K562 (cell line): Measurements from ENCODE around the gene YES1. TPM values are rescaled to one million over a fixed set of nuclear protein-coding genes. Genes with fewer than 3 reads are reported as not detected.

Experiments
- CBX8 ChIP-seq: fragments of 200-600 bp; sonication (generic); IDR thresholded peaks from 2 replicates; pipeline ENCODE4 v1.6.1; 2012; ENCODE audit warnings: borderline replicate concordance, mixed run types, low read depth, mild to moderate bottlenecking, moderate library complexity, mixed read lengths, low read length, control low read depth, inconsistent platforms; ENCODE audit not compliant: poor library complexity, severe bottlenecking; ENCODE audit errors: extremely low read depth
- CREB5 ChIP-seq: fragments of 250-450 bp; sonication (Bioruptor Pico); IDR thresholded peaks from 2 replicates; pipeline ENCODE4 v1.5.0; 2020; ENCODE audit warnings: mild to moderate bottlenecking
- PML ChIP-seq: IDR thresholded peaks from 2 replicates; pipeline ENCODE4 v1.6.1; 2012; ENCODE audit warnings: low read length, inconsistent platforms
- POLR2A ChIP-seq: fragments of 450-650 bp; conservative IDR thresholded peaks from 2 replicates; pipeline ENCODE4 v1.6.1; 2016
- RB1 ChIP-seq: fragments of 450-650 bp; IDR thresholded peaks from 2 replicates; pipeline ENCODE4 v1.6.1; 2017; ENCODE audit warnings: low read depth, mild to moderate bottlenecking
- RERE ChIP-seq: sonication (generic); formaldehyde crosslinking; IDR thresholded peaks from 2 replicates; pipeline ENCODE4 v1.8.0; 2023; ENCODE audit warnings: missing genetic modification reagents, mild to moderate bottlenecking, borderline replicate concordance
- SMAD4 ChIP-seq: fragments of 250-450 bp; sonication (Bioruptor Pico); conservative IDR thresholded peaks from 2 replicates; pipeline ENCODE4 v1.8.0; 2021; ENCODE audit warnings: inconsistent platforms, mild to moderate bottlenecking, moderate library complexity
- SPI1 ChIP-seq: IDR thresholded peaks from 2 replicates; pipeline ENCODE4 v1.6.1; 2011; ENCODE audit warnings: low read depth, low read length, control low read depth, borderline replicate concordance
- STAT5A ChIP-seq: IDR thresholded peaks from 2 replicates; pipeline ENCODE4 v1.6.1; 2012; ENCODE audit warnings: low read length, inconsistent platforms, borderline replicate concordance
- TFAM ChIP-seq: fragments of 250-450 bp; sonication (Bioruptor Pico); conservative IDR thresholded peaks from 2 replicates; pipeline ENCODE4 v1.5.0; 2021; ENCODE audit warnings: mild to moderate bottlenecking, moderate library complexity
- ZFP30 ChIP-seq: fragments of 250-450 bp; sonication (Bioruptor Pico); IDR thresholded peaks from 2 replicates; pipeline ENCODE4 v1.8.0; 2022; ENCODE audit warnings: moderate library complexity, mild to moderate bottlenecking, inconsistent platforms, borderline replicate concordance
- polyA plus RNA-seq, 8 experiments: library from polyadenylated mRNA; depleted of rRNA in 4 of 8; stranded (reverse) in 5 of 8; unstranded in 3 of 8; fragments of >200 nt; fragmentation: Nextera tagmentation in 2 of 8; fragmentation: Illumina TruSeq in 1 of 8; extraction: Ambion mirVana in 2 of 8; extraction: Trizol in 1 of 8; gene quantifications; 2 replicates each; pipeline versions ENCODE4 v1.2.1 to v1.2.3, GENCODE V29; 2011 to 2014; ENCODE audit warnings: inconsistent platforms in 1 of 8, missing spikeins in 1 of 8
- total RNA-seq, 7 experiments: library from RNA; depleted of rRNA in 6 of 7; stranded (reverse); fragments of >200 nt in 6 of 7; fragmentation: Illumina TruSeq in 2 of 7; extraction: Trizol in 2 of 7; gene quantifications; 2 replicates each; pipeline versions ENCODE4 v1.2.1 to v1.2.3, GENCODE V29; 2011 to 2021; ENCODE audit warnings: low replicate concordance in 1 of 7
- TF ChIP-seq, protein P1 (sequence below): fragments of 250-450 bp; sonication (Bioruptor Pico); IDR thresholded peaks from 2 replicates; pipeline ENCODE4 v1.5.0; 2020; ENCODE audit warnings: mild to moderate bottlenecking, borderline replicate concordance
- TF ChIP-seq, protein P2 (sequence below): sonication (generic); formaldehyde crosslinking; IDR thresholded peaks from 2 replicates; pipeline ENCODE4 v1.8.1; 2023; ENCODE audit warnings: mild to moderate bottlenecking, missing genetic modification reagents
- TF ChIP-seq, protein P3 (sequence below): fragments of 250-450 bp; sonication (Bioruptor Pico); IDR thresholded peaks from 2 replicates; pipeline ENCODE4 v1.8.0; 2021; ENCODE audit warnings: mild to moderate bottlenecking, moderate library complexity

The YES1 gene
- total and polyA plus RNA-seq, 9 of the 15 experiments (the other 6 are each of a cell fraction or from before 2014, with no cell fraction given) = 37.2 to 115 (median 77.7) TPM

GRCh38 chr18:773980-774624 lies 37.9 kb downstream of the YES1 start (continued):
- TF ChIP-seq, protein P1, sequence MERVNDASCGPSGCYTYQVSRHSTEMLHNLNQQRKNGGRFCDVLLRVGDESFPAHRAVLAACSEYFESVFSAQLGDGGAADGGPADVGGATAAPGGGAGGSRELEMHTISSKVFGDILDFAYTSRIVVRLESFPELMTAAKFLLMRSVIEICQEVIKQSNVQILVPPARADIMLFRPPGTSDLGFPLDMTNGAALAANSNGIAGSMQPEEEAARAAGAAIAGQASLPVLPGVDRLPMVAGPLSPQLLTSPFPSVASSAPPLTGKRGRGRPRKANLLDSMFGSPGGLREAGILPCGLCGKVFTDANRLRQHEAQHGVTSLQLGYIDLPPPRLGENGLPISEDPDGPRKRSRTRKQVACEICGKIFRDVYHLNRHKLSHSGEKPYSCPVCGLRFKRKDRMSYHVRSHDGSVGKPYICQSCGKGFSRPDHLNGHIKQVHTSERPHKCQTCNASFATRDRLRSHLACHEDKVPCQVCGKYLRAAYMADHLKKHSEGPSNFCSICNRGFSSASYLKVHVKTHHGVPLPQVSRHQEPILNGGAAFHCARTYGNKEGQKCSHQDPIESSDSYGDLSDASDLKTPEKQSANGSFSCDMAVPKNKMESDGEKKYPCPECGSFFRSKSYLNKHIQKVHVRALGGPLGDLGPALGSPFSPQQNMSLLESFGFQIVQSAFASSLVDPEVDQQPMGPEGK (CRISPR knock-in tag) = no peak
- TF ChIP-seq CREB5 (CRISPR knock-in tag) = no peak
- peak; percentile 66 for TF ChIP-seq SMAD4 (CRISPR knock-in tag)
- TF ChIP-seq, protein P2, sequence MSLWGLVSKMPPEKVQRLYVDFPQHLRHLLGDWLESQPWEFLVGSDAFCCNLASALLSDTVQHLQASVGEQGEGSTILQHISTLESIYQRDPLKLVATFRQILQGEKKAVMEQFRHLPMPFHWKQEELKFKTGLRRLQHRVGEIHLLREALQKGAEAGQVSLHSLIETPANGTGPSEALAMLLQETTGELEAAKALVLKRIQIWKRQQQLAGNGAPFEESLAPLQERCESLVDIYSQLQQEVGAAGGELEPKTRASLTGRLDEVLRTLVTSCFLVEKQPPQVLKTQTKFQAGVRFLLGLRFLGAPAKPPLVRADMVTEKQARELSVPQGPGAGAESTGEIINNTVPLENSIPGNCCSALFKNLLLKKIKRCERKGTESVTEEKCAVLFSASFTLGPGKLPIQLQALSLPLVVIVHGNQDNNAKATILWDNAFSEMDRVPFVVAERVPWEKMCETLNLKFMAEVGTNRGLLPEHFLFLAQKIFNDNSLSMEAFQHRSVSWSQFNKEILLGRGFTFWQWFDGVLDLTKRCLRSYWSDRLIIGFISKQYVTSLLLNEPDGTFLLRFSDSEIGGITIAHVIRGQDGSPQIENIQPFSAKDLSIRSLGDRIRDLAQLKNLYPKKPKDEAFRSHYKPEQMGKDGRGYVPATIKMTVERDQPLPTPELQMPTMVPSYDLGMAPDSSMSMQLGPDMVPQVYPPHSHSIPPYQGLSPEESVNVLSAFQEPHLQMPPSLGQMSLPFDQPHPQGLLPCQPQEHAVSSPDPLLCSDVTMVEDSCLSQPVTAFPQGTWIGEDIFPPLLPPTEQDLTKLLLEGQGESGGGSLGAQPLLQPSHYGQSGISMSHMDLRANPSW (CRISPR knock-in tag) = no peak
- TF ChIP-seq TFAM (CRISPR knock-in tag) = no peak
- TF ChIP-seq POLR2A = no peak
- no peak for TF ChIP-seq CBX8
- peak; percentile 80 for TF ChIP-seq PML
- TF ChIP-seq ZFP30 (CRISPR knock-in tag) = no peak
- peak; percentile 37; the same call in 1 of the 2 replicates for TF ChIP-seq SPI1
- TF ChIP-seq STAT5A = peak; percentile 78
- TF ChIP-seq RERE (CRISPR knock-in tag) = no peak
- TF ChIP-seq, protein P3, sequence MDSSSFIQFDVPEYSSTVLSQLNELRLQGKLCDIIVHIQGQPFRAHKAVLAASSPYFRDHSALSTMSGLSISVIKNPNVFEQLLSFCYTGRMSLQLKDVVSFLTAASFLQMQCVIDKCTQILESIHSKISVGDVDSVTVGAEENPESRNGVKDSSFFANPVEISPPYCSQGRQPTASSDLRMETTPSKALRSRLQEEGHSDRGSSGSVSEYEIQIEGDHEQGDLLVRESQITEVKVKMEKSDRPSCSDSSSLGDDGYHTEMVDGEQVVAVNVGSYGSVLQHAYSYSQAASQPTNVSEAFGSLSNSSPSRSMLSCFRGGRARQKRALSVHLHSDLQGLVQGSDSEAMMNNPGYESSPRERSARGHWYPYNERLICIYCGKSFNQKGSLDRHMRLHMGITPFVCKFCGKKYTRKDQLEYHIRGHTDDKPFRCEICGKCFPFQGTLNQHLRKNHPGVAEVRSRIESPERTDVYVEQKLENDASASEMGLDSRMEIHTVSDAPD (CRISPR knock-in tag) = no peak
- no peak for TF ChIP-seq RB1
